Stimulated activated CD8-positive, alpha-beta memory T cell treated with anti-CD3 and anti-CD28 coated beads, Interleukin-7, amount 100 ng/mL, for 1 hour (primary cell): ENCODE results near the gene TMEM130.

Experiments
- DNase-seq, 2 donors: peaks; one replicate each; pipeline ENCODE4 v3.0.0-alpha.2; 2020; ENCODE audit warnings: low read depth in 2 of 2

Gene TMEM130

DNA sequence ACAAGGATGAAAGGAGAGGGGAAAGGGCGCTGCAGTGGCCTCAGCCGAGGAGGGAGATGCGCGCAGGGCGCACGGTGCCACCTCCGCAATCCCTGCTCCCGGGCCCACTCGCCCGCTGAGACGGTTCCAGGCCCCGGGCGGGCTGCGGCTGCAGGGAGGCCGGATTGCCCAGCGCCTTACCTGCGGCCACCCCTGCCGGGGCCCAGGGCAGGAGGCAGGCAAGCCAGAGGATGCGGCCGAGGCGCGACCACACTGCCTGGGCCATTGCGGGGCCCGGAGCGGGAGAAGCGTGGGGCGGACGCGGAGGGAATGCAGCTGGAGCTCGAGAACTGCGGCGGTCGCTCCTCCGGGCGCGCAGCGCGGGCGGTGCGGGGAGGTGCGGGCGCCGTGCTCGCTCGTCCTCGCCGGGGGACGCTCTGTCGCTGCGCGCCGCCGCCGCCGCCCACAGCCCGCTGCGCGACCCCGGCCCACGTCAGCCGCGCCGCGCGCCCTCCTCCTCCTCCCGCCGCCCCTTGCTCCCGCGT is at the start of gene TMEM130:
Gene TMEM130, minus strand, starts transcription at position 418 of the 524 bp plus-strand sequence. Its CDS starts 153 bp downstream, at position 265.
- DNase-seq = no peak

DNA sequence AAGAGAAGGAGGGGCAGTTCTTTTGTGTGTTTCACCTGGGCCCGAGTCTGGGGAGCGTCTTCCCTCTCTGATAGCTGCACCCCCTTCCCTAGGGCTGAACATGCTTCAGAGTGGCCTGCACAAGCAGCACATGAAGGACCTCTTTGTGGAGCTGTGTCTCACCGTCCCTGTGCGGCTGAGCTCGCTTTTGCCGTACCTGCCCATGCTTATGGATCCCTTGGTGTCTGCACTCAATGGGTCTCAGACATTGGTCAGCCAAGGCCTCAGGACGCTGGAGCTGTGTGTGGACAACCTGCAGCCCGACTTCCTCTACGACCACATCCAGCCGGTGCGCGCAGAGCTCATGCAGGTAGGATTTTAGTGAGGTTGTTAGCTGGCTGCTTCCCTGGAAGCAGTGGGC is 47.5 kb upstream of the TMEM130 start:
- DNase-seq = no peak

DNA sequence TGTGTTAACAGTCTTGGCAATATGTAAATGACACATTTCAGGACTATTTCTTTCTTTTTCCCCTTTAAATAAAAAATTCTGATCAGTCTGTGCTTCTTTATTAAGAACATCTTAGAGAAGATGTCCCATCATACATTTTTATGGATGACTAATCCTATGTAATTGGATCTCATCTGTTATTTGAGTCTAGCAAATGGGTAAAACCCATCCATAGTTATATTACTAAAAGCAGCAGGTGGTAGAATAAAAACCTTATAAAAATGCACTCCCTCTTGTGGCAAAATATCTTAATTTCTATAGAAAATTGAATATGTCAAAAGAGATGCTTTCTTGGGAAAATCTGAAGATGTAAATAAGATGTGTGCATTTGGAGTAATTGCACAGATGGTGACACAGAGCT is 43.8 kb upstream of the TMEM130 start:
- DNase-seq = no peak

DNA sequence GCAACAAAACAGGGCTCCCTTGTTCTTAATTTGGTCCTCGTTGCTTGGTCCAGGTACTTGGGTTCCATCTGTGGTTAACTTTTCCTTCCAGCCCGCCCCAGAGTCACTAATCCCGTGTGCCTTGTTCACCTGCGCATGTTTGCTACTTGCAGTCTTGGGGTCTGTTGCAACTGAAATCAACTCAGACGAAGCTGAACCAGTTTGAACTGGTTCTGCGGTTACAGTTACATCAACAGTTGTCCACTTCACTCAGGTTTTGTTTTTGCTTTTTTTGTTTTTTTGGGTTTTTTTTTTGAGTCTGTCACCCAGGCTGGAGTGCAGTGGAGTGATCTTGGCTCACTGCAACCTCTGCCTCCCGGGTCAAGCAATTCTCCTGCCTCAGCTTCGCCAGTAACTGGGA is 43.2 kb upstream of the TMEM130 start:
- no peak for DNase-seq

DNA sequence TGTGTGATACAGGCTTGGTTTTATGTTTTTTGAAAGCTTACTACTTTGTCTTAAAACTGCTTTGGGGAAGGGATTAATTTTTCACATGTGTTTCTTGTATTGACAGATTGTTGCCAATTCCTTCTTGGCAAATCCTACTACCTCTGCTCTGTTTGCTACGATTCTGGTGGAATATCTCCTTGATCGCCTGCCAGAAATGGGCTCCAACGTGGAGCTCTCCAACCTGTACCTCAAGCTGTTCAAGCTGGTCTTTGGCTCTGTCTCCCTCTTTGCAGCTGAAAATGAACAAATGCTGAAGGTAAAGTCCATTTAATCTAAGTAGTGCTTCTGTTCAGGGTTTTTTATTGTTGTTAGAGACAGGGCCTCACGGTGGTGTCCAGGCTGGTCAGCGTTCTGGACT is 42.1 kb upstream of the TMEM130 start:
- DNase-seq = no peak

DNA sequence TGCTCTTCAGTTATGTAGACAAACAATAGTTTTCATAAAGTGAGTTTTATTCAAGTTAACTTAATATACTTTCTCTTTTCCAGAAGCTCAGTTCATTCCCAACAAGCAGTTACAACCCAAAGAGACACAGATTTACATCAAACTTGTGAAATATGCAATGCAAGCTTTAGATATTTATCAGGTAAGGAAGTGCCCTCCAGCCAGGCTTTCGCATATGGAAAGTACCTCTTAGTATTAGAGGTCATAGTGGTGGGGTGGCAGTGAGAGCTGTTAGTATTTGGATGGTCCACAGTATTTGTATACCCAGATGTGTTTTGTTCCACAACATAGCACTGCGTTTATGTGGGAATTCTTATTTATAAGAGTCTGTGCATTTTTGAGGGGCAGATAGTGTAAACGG is 40.6 kb upstream of the TMEM130 start:
- DNase-seq = no peak

DNA sequence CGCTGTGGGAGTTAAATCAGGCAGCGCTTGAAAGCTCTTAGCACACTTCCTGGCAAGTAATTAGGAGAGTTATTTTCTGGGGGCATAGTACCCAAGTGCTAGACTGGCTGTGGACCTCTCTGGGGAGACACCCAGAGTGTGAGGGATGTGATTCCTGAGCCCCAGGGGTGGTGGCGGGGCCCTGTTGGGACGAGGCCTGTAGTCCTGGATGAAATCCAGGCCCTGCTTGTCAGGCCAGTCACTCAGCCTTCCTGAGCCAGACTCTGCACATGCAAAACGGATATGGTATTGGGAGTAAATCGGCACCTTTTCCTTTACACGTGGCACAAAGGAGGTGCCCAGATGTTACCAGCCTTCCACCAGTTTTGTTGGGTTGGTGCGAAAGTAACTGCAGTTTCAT is 39.7 kb upstream of the TMEM130 start:
- no peak for DNase-seq

DNA sequence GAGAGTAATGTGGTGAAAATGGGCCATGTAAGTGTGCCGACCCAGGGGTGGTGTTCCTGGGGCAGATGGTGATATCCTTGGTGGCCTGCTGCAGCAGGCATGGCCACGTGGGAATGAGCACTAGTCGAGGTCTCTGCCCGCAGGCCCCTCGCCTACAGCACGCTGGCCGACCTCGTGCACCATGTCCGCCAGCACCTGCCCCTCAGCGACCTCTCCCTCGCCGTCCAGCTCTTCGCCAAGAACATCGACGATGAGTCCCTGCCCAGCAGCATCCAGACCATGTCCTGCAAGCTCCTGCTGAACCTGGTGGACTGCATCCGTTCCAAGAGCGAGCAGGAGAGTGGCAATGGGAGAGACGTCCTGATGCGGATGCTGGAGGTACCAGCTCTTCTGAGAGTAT is 38.8 kb upstream of the TMEM130 start:
- no peak for DNase-seq

- no peak for DNase-seq
Observed at GRCh38 chr7:98907570-98907969, 37.8 kb upstream of the TMEM130 start.

DNA sequence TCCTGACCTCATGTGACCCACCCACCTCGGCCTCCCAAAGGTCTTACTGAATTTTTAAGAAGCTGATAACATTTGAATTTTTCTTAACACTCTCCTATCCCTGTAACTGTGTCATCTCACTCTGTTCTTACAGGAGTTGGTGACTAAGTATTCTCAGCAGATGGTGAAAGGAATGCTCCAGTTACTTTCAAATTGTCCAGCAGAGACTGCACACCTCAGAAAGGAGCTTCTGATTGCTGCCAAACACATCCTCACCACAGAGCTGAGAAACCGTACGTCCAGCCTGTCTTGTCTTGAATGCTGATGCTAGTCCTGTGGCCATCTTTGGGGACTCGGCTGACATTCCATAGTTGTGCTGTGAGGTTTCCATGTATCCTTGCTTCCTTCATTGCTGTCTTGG is 33.4 kb upstream of the TMEM130 start:
- DNase-seq = no peak

DNA sequence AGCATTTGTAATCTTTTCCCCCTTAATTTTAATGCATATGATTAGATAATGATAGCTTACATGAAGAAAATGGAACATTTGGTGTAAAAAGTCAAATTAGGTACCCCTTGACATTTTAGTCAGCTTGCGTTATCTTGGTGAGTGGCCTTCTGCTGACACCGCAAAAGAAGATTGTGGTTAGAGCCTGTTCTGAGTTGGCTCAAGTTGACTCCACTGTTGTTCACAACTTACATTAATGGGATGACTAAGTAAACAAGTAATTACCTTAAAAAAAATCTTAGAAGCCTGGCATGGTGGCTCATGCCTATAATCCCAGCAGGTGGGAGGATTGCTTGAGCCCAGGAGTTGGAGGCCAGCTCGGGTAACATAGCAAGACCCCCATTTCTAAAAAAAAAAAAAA is 32.7 kb upstream of the TMEM130 start:
- no peak for DNase-seq

GRCh38 chr7:98900815-98901214 is 31.0 kb upstream of the TMEM130 start:
- DNase-seq = no peak

- DNase-seq = no peak
Observed at GRCh38 chr7:98899816-98900215, 30.0 kb upstream of the TMEM130 start.

- no peak for DNase-seq
Observed at GRCh38 chr7:98892609-98893008, 22.8 kb upstream of the TMEM130 start.

GRCh38 chr7:98887038-98887437 is 17.2 kb upstream of the TMEM130 start:
- no peak for DNase-seq

DNA sequence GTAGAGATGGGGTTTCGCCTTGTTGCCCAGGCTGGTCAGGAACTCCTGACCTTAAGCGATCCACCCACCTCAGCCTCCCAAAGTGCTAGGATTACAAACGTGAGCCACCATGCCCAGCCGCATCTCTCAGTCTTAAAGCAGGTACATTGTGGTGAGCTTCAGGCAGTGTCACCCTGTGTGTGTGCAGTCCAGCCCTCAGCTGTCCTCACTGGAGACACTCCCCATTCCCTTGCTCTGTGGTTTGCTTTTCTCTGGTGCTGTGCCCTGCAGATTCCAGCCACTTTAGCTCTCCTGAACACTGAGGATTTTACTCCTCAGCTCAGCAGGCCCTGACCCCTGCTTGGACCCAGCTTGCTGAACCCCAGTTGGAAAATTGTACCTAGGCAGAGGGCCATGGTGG is 14.6 kb upstream of the TMEM130 start:
- no peak for DNase-seq

DNA sequence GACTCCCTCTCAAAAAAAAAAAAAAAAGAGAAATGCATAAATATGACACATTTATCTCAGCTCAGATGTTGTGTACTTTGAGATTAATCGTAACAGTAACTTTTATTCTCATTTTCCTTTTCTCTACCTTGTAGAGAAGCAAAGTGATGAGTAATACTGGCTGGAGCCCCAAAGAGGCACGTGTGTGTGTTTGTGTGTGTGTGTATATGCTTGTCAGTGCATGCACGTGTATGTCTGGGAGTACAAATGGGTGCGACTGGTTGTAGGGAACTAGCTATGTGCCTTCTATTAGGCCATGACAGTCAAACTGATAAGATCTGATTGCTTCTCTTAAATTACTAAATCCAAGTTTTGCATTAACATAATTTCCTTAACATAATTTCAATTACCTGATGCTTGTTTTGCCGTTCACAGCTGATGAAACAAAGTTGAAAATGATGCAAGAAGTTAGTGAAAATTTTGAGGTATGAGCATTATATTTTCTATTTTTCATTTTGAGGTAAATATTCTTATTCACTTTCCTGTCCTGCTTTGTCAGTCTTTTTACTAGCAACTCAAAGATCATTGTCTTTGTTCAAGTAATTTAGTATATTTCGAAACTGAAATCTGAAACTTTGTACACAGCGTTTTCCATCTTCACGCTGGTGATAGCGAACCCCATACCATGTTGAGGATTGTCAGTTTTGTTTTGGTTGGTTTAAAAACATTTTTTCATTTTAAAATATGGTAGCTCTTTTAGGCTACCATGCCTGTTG is 11.9 kb upstream of the TMEM130 start:
- DNase-seq = no peak

DNA sequence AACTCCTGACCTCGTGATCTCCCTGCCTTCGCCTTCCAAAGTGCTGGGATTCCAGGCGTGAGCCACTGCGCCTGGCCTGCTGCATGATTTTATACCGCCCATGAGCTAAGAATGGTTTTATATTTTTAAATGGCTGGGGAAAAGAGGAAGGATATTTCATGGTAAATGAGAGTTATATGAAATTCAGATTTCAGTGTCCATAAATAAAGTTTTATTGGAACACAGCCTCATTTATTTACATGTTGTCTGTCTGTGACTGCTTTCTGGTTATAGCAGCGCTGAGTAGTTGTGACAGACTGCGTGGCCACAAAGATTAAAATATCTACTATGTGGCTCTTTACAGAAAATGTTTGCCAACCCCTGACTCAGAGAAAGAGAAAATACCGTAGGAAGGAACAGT is 10.7 kb upstream of the TMEM130 start:
- DNase-seq = no peak

DNA sequence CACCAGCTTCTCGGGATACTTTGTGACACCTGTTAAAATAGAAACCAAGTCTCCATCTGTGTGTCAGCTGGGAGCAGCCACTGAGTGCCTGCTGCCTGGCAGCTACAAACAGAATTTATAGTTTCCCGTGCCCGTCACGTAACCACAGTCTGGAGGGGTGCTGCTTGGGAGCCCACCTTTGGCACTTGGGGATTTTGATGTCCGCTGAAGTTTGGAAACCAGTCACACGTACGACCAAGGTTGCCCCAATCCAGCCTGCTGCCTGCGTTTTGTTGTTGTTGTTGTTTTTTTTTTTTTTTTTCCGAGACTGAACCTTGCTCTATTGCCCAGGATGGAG is 10.1 kb upstream of the TMEM130 start:
- DNase-seq = no peak

DNA sequence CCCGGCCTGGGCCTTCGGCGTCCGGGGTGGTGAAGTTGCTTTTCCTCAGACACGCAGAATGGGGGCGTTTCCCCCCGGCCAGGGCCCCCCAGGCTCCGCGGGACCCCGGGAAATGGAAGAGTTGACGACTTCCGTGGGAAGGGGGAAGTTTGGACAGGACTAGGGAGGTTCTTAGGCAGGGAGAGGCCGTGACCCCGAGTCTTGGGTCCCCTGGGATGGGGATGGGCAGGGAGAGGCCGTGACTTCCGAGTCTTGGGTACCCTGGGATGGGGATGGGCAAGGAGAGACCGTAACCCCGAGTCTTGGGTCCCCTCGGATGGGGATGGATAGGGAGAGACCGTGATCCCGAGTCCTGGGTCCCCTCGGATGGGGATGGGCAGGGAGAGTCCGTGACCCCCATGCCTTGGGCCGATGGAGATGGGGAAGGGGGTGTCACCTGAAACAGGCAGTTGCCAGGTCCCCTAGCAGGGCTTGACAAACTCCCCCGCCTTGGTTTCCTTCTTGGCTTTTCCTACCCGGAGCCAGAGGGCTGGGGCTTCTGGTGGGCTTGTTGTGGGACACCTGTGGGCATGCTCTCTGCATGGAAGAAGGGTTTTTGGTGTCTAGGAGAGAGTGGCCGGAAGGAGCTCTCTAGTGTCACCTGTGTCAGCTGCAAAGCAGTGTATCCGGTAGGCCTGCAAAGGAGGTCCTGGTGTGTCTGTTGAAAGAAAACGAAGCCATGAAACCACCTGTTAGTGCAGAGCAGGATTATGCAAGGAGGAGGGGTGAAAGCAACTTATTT is 9.6 kb upstream of the TMEM130 start:
- DNase-seq = peak; percentile 16 to 32

DNA sequence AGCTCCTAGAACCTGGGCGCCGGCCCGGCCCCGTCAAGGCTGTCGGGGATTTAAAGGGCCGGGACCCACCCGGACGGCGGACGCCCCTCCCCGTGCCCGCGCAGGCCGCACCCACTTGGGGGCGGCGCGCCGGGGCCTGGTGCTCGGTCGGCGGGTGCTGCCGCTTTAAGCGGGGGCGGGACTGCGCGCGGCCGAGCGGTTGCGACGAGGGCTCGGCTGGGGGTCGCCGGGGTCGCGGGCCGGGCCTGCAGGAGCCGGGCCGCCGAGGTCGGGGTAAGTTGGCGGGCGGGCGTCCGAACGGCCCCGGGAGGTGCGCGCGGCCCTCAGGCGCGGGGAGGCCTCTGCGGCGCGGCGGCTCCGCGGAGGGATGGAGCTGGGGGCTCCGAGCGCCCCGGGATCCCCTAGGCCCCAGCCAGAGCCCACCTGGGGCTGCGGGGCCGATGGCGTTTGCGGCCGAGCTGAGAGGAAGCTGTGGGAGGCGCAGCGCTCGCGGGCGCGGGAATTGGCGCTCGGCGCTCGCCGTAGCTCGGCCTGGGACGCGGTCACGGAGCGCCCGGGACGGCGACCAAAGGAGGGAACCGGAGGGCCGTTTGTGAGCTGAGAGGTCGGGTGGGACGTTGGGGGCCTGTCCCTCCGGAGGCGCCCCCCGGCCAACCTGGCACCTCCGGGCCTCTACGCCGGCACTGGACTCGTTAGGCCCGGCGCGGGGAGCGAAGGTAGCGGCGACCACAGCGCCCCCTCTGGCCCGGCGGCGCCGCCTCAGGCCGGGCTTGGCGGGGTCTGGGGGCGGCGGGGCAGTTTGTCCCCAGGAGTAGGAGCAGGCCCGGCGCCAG is 8.8 kb upstream of the TMEM130 start, which contains the start of gene TRRAP:
Gene TRRAP, plus strand, starts transcription at position 168 of the 833 bp plus-strand sequence. CDS start 2,619 bp downstream, outside the sequence.
- DNase-seq = peak; percentile 49 to 51

GRCh38 chr7:98877692-98878364 is 8.0 kb upstream of the TMEM130 start:
- no peak for DNase-seq
